Loucy (cell line): Measurements from ENCODE around the gene STX16.

Experiments
- CTCF ChIP-seq: fragments of 200-600 bp; sonication (generic); conservative IDR thresholded peaks from 2 replicates; pipeline ENCODE4 v1.5.1; 2014; ENCODE audit warnings: mild to moderate bottlenecking, antibody characterized with exemption, low read length
- EZH2phosphoT487 ChIP-seq: fragments of 200-600 bp; IDR thresholded peaks from 2 replicates; pipeline ENCODE4 v1.6.1; 2018; ENCODE audit warnings: antibody characterized with exemption, mild to moderate bottlenecking, moderate library complexity, borderline replicate concordance

DNA sequence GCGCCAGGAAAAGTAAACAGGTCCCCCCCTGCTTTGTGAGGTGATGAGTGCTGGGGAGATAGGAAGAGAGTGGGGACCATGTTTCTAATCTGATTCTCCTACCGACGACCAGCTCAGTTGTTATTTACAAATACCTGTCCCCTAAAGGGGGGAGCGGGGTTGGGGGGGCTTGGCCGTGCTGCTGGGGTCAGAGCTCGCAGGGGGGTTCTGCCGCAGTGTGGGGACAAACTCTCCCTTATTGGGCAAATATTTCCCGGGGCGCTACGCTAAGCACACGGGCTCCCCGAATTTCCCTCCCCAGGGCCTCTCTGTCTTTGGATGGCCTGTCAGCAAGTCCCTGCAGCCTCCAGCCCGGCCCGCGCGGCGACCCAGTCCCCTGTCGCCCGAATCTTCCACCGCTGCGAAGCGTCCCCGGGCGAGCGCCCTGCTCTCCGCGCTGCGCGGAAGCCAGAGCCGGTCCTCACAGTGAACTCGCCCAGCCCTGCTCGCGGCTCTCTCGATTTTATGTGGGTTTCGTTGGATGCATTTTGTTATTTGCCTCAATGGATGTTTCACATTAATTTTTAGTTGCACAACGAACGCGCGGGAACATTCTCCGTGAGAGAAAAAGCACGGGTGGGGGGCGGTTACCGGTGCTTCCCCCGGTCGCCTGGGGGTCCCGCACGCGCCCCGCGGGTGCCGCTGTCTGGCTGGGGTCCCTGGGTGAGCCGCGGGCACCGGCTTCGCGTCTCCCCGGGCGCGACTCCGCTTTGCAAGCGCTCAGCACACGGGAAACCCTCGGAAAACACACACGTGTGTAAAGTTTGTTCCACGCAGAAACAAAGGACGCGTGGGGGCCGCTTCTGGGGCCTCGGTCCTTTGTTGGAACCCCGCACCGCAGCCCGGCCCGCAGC, 1.5 kb upstream of the STX16 start:
- no peak for TF ChIP-seq CTCF
- TF ChIP-seq EZH2phosphoT487 = no peak
